ENCODE results near the gene ACTL10.
"Not testable (repeated sequence)": the region's sequence is repeated elsewhere in the genome, so short reads cannot be mapped to it uniquely, and the experiment has no call there.

The ACTL10 gene

DNA sequence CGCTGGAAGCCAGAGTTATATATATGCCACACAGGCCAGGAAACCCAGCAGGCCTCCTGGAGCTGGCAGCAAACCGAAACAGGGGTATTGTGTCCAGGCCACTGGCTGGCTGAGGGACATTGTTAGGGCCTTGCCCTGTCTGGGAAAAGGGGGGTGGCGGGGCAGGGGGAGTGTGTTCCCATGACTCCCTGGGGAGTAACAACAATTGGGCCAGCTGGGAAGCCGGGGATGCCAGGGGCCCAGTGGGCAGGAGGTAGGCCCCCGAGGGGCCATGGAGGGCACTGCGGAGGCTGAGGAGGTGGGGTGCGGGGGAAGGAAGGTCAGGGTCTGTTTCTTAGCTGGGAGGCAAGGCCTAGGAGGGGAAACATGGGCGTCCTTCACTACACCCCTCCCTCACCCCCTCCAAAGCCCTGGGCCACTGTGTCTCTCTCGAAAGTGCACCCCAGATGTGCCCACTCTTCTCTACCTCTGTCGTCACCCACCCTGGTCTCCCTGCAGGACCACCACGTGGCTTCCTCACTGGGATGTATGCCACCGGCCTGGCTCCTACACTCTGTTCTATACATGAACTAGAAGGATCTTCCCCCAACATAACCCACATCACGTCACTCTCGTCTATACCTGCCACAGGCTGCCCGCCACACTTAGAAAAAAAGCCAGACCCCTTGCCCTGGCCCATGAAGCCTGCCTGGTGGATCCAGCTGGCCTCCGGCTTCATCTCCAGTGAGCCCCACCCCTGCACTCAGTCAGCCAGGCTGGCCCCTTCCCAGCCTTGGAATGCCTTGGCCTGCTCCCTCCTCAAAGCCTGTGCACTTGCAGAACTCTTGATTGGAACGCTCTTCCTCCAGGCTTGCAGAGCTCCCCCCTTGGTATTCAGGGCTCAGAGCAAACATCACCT is 27.2 kb downstream of the ACTL10 start:
- DNase-seq (ENCODE audit: low read depth, low spot score): no peak

DNA sequence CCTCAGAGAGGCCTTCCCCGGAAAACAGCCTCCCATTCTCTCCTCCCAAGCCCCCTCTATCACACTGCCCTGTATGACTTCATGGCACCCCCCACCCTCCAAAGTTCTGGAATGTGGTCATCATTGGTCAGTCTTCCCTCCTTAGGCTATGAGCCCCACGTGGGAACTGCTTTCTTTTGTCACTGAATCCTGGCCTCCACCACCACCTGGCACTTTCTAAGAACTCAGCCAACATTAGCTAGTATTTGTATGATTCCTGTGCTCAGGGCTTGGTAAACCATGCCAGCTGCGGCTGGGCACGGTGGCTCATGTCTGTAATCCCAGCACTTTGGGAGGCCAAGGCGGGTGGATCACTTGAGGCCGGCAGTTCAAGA is 27.9 kb downstream of the ACTL10 start:
- DNase-seq (ENCODE audit: low read depth, low spot score): no peak

DNA sequence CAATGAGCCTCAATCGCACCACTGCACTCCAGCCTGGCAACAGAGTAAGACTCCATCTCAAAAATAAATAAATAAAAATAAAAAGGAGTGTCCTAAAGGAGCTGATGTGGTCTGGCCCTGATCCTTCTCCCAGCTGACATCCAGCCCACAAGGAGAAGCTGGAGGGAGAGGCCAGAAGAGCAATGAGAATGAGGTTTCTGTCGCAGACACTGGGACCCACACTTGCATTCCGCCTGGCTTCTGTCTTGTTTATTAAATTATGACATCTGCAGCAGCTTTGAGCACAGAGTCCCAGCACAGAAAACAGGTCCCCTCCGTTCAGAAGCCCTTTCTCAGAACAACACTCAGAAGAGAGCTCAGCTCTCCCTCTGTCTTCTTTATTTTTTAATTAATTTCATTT is 29.7 kb downstream of the ACTL10 start:
- DNase-seq (ENCODE audit: low read depth, low spot score): no peak

DNA sequence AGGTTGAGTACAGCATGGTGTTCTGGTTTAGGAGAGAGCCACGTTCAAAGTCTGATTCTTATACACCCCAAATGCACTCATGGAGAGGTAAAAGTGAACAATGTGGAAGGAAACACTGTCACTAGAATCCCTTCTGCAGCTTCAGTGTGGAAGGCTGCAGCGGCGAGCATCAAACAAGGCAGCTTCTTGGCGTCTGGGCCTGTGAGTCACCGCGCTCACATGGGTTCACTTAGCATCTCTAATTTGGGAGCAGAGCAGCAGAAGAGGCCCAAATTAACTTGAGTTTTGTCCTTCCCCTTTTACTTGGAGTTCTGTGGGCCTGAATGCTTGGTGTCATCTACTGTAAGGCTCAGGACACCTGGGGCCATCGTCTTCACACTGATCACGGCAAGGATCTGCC is 30.4 kb downstream of the ACTL10 start:
- DNase-seq (ENCODE audit: low read depth, low spot score): no peak

DNA sequence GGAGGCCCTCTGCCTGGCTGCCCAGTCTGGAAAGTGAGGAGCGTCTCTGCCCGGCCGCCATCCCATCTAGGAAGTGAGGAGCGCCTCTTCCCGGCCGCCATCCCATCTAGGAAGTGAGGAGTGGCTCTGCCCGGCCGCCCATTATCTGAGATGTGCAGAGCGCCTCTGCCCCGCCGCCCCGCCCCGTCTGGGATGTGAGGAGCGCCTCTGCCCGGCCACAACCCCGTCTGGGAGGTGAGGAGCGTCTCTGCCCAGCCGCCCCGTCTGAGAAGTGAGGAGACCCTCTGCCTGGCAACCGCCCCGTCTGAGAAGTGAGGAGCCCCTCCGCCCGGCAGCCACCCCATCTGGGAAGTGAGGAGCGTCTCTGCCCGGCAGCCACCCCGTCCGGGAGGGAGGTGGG is 32.2 kb downstream of the ACTL10 start:
- DNase-seq (ENCODE audit: low read depth, low spot score): not testable (repeated sequence)

DNA sequence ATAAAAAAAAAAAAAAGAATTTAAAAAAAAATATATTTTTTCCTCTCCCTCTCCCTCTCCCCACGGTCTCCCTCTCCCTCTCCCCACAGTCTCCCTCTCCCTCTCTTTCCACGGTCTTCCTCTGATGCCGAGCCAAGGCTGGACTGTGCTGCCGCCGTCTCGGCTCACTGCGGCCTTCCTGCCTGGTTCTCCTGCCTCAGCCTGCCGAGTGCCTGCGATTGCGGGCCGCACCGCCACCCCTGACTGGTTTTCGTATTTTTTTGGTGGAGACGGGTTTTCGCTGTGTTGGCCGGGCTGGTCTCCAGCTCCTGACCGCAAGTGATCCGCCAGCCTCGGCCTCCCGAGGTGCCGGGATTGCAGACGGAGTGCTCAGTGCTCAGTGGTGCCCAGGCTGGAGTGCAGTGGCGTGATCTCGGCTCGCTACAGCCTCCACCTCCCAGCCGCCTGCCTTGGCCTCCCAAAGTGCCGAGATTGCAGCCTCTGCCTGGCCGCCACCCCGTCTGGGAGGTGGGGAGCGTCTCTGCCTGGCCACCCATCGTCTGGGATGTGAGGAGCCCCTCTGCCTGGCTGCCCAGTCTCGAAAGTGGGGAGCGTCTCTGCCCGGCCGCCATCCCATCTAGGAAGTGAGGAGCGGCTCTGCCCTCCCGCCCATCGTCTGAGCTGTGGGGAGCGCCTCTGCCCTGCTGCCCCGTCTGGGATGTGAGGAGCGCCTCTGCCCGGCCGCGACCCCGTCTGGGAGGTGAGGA is 34.1 kb downstream of the ACTL10 start:
- not testable (repeated sequence) for DNase-seq (ENCODE audit: low read depth, low spot score)

DNA sequence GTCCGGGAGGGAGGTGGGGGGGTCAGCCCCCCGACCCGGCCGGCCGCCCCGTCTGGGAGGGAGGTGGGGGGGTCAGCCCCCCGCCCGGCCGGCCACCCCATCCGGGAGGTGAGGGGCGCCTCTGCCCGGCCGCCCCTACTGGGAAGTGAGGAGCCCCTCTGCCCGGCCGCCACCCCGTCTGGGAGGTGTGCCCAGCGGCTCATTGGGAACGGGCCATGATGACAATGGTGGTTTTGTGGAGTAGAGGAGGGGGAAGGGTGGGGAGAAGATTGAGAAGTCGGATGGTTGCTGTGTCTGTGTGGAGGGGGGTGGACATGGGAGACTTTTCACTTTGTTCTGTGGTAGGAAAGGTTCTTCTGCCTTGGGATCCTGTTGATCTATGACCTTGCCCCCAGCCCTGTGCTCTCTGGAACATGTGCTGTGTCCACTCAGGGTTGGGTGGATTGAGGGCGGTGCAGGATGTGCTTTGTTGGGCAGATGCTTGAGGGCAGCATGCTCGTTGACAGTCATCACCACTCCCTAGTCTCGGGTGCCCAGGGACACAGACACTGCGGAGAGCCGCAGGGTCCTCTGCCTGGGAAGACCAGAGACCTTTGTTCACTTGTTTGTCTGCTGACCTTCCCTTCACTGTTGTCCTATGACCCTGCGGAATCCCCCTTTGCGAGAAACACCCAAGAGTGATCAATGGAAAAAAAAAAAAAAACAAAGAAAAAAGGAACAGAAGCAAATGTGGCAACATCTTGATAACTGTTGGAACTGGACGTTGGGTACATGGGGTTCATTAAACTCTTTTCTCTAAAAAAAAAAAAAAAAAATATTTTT is 35.1 kb downstream of the ACTL10 start:
- DNase-seq (ENCODE audit: low read depth, low spot score): no peak

DNA sequence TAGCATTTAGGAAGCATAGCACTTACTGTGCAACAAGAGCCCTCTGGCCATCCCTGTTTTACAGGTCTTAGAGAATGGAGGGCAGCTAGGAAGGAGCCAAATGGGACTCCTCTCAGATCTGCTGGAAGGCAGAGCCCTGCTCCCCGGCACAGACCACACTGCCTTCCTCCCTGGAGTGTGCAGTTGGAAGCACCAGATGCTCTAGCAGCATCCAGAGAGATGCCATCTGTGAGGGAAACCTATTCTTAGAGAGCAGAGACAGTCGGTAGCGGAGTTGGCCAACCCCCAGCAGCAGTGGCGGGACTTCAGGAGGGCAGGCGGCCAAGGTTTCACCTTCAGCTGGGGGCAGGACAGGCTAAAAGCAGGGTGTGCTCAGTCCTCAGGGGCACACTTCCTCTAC is 36.1 kb downstream of the ACTL10 start:
- DNase-seq (ENCODE audit: low read depth, low spot score): no peak

DNA sequence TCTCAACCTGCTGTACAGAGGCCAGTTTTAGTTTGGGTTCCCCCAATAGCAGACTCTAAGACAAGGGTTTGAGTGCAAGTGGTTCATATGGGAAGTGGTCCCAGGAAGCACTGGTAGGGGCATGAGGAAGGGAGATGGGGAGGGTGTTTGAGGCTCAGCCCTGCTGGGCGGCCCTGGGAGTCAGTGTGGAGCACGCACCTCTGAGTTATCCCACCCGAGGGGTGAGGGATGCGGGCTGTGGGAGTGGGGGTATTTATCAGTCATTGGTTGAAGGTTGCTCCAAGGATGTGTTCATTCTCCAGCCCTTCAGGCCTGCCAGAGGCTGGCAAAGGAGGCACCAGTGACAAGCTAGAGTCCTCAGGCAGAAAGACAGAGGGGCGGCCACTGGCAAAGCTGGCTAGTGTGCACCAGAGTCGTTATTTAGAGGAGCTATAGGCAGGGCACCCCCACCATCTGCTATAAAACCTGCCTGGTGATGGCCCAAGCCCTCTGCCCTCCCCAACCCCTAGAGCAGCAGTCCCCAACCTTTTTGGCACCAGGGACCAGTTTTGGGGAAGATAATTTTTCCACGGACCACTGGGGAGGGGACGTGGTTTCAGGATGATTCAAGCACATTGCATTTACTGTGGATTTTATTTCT is 36.9 kb downstream of the ACTL10 start:
- no peak for DNase-seq (ENCODE audit: low read depth, low spot score)

DNA sequence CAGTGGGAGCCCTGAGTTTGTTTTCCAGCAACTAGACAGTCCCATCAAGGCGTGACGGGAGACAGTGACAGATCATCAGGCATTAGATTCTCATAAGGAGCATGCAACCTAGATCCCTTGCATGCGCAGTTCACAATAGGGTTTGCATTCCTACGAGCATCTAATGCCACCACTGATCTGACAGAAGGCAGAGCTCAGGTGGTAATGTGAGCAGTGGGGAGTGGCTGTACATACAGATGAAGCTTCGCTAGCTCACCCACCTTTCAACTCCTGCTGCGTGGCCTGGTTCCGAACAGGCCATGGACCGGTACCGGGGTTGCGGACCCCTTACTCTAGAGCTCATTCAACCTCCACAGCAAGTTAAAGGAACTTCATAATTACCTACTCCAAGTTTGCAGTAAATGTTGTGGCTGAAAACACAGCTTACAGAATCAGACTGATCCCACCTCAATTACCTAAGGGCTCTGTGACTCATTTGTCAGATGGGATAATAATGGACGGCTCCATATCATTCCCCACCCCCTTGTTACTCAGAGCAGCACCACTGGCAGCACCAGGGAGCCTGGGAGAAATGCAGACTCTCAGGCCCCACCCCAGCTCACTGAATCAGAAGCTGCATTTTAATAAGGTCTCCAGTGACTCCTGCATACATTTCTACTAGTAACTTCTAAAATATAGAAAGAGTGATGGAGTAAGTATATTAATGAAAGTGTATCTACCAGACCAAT is 37.6 kb downstream of the ACTL10 start:
- DNase-seq (ENCODE audit: low read depth, low spot score): no peak

DNA sequence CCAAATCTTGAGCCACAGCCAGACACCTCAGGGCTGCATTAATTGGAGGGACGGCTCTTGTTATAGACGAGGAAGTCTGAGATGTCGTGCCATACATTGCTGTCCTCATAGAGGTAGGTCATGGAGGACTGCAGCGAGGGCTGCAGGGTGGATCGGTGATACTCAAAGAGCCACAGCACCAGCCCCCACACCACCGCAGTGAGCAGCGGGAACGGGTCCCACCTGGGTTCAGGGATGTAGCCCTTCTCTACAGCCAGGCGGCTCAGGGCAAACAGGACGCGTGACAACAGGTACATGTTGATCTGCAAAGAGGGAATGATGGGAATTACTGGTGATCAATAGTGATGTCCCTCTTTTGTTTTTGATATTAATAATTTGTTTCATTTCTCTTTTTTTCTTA is 40.9 kb downstream of the ACTL10 start:
- no peak for DNase-seq (ENCODE audit: low read depth, low spot score)

DNA sequence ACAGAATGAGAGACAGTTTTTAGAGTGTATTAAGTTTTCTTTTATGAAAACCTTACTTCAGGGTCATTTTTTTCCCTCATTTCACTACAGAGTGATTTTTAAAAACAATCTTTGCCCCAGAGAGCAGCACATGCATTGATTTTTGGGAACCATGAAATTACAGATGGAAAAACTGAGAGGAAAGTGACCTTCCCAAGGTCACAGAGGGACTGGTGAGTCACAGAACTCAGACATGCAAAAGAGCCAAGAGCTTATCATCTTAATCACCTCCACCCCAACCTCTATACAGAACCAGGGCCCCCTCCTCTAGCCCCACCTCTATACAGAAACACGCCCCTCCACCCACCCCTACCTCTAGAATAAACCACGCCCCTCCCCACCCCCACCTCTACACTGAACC is 42.7 kb downstream of the ACTL10 start:
- no peak for DNase-seq (ENCODE audit: low read depth, low spot score)

DNA sequence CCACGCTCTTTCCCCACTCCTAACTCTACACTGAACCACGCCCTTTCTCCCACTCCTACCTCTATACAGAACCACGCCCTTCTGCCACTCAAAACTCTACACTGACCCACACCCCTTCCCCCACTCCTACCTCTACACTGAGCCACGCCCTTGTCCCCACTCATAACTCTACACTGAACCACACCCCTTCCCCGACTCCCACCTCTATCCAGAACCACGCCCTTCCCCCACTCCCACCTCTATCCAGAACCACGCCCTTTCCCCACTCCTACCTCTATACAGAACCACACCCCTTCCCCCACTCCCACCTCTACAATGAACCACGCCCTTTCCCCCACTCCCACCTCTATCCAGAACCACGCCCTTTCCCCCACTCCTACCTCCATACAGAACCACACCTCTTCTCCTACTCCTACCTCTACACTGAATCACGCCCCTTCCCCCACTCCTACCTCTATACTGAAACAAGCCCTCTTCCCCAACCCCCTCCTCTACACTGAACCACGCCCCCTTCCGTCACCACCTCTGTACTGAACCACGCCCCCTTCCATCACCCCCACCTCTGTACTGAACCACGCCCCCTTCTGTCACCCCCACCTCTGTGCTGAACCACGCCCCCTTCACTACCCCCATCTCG is 43.3 kb downstream of the ACTL10 start:
- no peak for DNase-seq (ENCODE audit: low read depth, low spot score)

DNA sequence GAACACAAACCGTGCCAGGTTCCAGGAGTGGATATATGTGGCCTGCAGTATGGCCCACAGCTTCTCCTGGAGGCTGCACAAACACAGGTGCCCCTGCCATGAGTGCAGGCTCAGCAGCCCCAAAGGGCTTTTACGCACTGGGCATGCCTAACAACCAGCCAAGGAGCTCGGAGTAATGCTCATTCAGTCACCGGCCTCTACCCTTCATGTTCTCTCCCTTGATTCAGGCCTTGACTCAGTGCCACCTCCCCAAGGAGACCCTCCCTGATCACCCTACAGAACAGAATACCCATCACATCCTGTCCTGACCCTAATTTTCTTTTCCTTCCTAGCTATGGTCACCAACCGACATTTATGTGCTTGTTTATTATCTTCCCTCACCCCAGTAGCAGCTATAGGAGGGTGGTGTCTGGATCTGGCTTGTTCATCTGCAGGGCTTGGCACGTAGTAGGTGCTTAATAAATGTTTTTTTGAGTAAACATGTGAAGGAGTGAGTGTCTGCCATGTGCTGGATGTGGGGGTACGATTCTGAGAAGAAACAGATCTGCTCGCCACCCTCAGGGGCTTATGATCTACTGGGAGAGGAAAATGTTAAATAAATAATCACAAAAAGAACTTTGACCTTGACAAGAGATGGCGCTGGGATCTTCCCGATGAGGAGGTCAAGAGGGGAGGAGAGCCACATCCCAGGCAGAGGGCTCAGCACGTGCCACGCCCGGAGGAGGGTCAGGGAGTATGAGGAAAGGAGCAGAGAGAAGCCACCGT is 44.1 kb downstream of the ACTL10 start:
- no peak for DNase-seq (ENCODE audit: low read depth, low spot score)

DNA sequence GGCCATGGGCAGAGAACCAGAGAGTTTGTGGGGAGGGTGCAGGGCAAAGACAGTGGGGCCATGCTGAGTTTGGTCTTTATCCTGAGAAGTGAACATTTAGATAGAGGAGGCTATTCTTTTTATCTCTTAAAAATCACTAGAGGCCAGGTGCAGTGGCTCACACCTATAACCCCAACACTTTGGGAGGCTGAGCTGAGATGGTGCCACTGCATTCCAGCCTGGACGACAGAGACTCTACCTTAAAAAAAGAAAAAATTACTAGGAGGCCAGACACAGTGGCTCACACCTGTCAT is 44.6 kb downstream of the ACTL10 start:
- no peak for DNase-seq (ENCODE audit: low read depth, low spot score)

DNA sequence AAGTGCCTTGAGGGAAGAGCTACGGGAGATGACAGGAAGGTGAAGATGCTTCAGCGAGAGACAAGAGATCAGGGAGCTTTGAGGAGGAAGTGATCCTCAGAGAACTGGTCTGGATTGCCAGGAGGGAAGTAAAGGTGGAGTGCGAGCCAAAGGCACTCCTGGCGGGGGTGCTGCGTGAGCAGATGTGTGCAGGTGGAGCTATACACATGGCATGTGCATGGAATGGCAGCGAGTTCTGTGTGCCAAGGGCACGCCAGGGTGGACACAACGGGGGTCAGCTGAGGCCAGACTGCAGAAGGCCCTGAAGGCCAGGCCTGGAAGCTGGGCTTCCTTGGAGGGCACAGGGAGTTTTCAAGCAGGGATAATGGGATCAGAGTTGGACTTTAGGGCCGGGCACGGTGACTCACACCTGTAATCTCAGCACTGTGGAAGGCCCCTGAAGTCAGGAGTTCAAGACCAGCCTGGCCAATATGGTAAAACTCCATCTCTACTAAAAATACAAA is 47.2 kb downstream of the ACTL10 start:
- DNase-seq (ENCODE audit: low read depth, low spot score): no peak

DNA sequence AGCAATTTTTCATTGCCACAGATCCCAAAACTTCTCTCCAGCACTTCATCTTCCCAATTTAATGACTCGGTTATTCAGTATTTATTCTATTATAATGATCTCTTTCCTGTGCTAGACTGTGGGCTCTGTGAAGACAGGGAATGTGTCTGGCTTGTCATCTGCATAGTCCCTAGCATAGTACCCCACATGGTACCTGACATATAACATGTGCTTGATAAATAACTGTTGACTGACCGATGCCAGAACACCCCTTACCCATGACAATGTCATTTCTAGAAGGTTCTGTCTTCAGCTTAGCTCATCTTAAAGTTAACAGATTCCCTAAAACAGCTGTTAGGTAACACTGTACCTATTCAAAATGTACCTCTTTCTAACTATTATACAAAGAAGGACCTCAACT is 49.8 kb downstream of the ACTL10 start:
- no peak for DNase-seq (ENCODE audit: low read depth, low spot score)

All from iPS DF 19.7 (cell line).